Left lung (tissue), 10 donors: ENCODE results near the gene TIGD3. TPM values are rescaled to one million over a fixed set of nuclear protein-coding genes. Genes with fewer than 3 reads are reported as not detected.

Source experiments
- ATAC-seq: fragments of 200-7000 bp; cut with Tn5 transposase; one replicate; pipeline ENCODE4 v1.9.1; 2020; ENCODE audit warnings: moderate library complexity
- DNase-seq, 4 donors: peaks; one replicate each; pipeline ENCODE4 v3.0.0-alpha.2; 2013 to 2020
- H3K27ac ChIP-seq, 2 donors: fragments of 200-600 bp; sonication (generic) in 1 of 2; one replicate each; pipeline versions ENCODE4 v1.5.0 to v1.8.0; 2020 to 2021
- H3K27me3 ChIP-seq, 2 donors: fragments of 200-600 bp; sonication (generic) in 1 of 2; one replicate each; pipeline versions ENCODE4 v1.5.0 to v1.8.0; 2020 to 2021
- H3K36me3 ChIP-seq, 2 donors: fragments of 200-600 bp; sonication (generic) in 1 of 2; one replicate each; pipeline versions ENCODE4 v1.5.0 to v1.8.0; 2020 to 2021
- H3K4me1 ChIP-seq, 2 donors: fragments of 200-600 bp; one replicate each; pipeline ENCODE4 v1.8.0; 2021
- H3K4me3 ChIP-seq, 2 donors: fragments of 200-600 bp; sonication (generic) in 1 of 2; one replicate each; pipeline versions ENCODE4 v1.5.0 to v1.8.0; 2020 to 2021; ENCODE audit warnings: mild to moderate bottlenecking in 1 of 2
- H3K9me3 ChIP-seq, 2 donors: fragments of 200-600 bp; sonication (generic) in 1 of 2; one replicate each; pipeline versions ENCODE4 v1.5.0 to v1.8.0; 2020 to 2021
- CTCF ChIP-seq, 2 donors: fragments of 200-600 bp; sonication (generic) in 1 of 2; IDR thresholded peaks; one replicate each; pipeline versions ENCODE4 v1.5.0 to v1.8.0; 2021; ENCODE audit warnings: antibody characterized with exemption in 2 of 2
- intact Hi-C, 2 donors: fragments of 100-400 bp; cut with DNase I; formaldehyde crosslinking; loops; one replicate each; pipeline versions ENCODE4 v1.11.2 to v1.14.2; 2022
- polyA plus RNA-seq, 6 donors: library from polyadenylated mRNA; unstranded; fragments of 120-200 nt; gene quantifications; one replicate each; pipeline ENCODE4 v1.2.1, GENCODE V29; 2013; ENCODE audit not compliant: insufficient read length in 6 of 6
- total RNA-seq, 2 donors: library from RNA; stranded (reverse); fragmentation: NEBNext Ultra II Directional; extraction: Animal tissue kit (Norgen Biotek cat#: 25700); gene quantifications; one replicate each; pipeline ENCODE4 v1.2.1, GENCODE V29; 2021
- donor health status: DM: no; HTN: yes; CAD: no.
- donor health status: DM: no; HTN: no; CAD: no.

TIGD3 gene
- total and polyA plus RNA-seq, 8 donors = 0.14 to 0.39 (median 0.24) TPM; not detected in 1

- intact Hi-C loops = no loop called here
- Histone ChIP-seq H3K27ac (no peak overlapping the region), H3K4me1 (peaks cover 7 to 29% of the 10 kb centered on the region in 2 donors), H3K9me3 (no peaks in the 10 kb centered on the region), H3K36me3 (no peaks in the 10 kb centered on the region), H3K4me3 (no peak overlapping the region), H3K27me3 (no peaks in the 10 kb centered on the region)
- no peak for TF ChIP-seq CTCF (IDR thresholded peaks at IDR 0.05)
- ATAC-seq (no peak), DNase-seq (no peak)
Observed at GRCh38 chr11:65377036-65377435, 22.5 kb downstream of the TIGD3 start.

GRCh38 chr11:65377777-65378176 lies 23.2 kb downstream of the TIGD3 start:
- Histone ChIP-seq H3K9me3 (no peaks in the 10 kb centered on the region), H3K4me3 (no peak overlapping the region), H3K27me3 (no peaks in the 10 kb centered on the region), H3K4me1 (peaks cover 13 to 34% of the 10 kb centered on the region in 2 donors), H3K27ac (no peak overlapping the region), H3K36me3 (no peaks in the 10 kb centered on the region)
- no peak for ATAC-seq
- DNase-seq = no peak
- intact Hi-C loops = no loop called here
- TF ChIP-seq CTCF (IDR thresholded peaks at IDR 0.05) = no peak

- Histone ChIP-seq H3K4me3 (no peak overlapping the region), H3K9me3 (no peaks in the 10 kb centered on the region), H3K27me3 (no peaks in the 10 kb centered on the region), H3K36me3 (no peaks in the 10 kb centered on the region), H3K27ac (no peak overlapping the region), H3K4me1 (peaks cover 19 to 40% of the 10 kb centered on the region in 2 donors)
- TF ChIP-seq CTCF (IDR thresholded peaks at IDR 0.05) = no peak
- no peak for DNase-seq
- ATAC-seq = no peak
- intact Hi-C loops = no loop called here
Observed at GRCh38 chr11:65378208-65378927, 23.8 kb downstream of the TIGD3 start.

GRCh38 chr11:65378928-65379638 lies 24.5 kb downstream of the TIGD3 start:
- no peak for TF ChIP-seq CTCF (IDR thresholded peaks at IDR 0.05)
- no peak overlapping the region for H3K4me3 ChIP-seq
- no peaks in the 10 kb centered on the region for H3K36me3 ChIP-seq
- no peaks in the 10 kb centered on the region for H3K9me3 ChIP-seq
- H3K27me3 ChIP-seq = no peaks in the 10 kb centered on the region
- intact Hi-C loops = no loop called here
- DNase-seq (no peak), ATAC-seq (no peak)
- peaks cover 24 to 48% of the 10 kb centered on the region in 2 donors for H3K4me1 ChIP-seq
- no peak overlapping the region for H3K27ac ChIP-seq

- Histone ChIP-seq H3K36me3 (no peaks in the 10 kb centered on the region), H3K4me3 (no peak overlapping the region), H3K27me3 (no peaks in the 10 kb centered on the region), H3K9me3 (no peaks in the 10 kb centered on the region), H3K27ac (peak overlapping the region in 1 of 2 donors; percentile 15), H3K4me1 (peaks cover 24 to 55% of the 10 kb centered on the region in 2 donors)
- ATAC-seq (no peak), DNase-seq (no peak)
- no peak for TF ChIP-seq CTCF (IDR thresholded peaks at IDR 0.05)
- intact Hi-C loops = no loop called here
Observed at GRCh38 chr11:65379698-65380459, 25.3 kb downstream of the TIGD3 start.
